ENCODE results near the gene RBAK. TPM values are rescaled to one million over a fixed set of nuclear protein-coding genes. Genes with fewer than 3 reads are reported as not detected.
A peak's percentile ranks its signal among the peaks of the same experiment; 100 is the strongest.
"Not testable (repeated sequence)": the region's sequence is repeated elsewhere in the genome, so short reads cannot be mapped to it uniquely, and the experiment has no call there.

Gene RBAK
- total RNA-seq, 1 donor from 2014 or later, result 5.9 TPM

- H3K4me3 ChIP-seq (ENCODE audit: low read depth, low read length), result no peak overlapping the region
- DNase-seq (ENCODE audit: low read depth), result no peak
- TF ChIP-seq CTCF (conservative IDR thresholded peaks at IDR 0.05; ENCODE audit: low read depth, low read length), result no peak
Observed at GRCh38 chr7:5082806-5083205, 37.1 kb downstream of the RBAK start.

- no peak for DNase-seq (ENCODE audit: low read depth)
- no peak overlapping the region for H3K4me3 ChIP-seq (ENCODE audit: low read depth, low read length)
- TF ChIP-seq CTCF (conservative IDR thresholded peaks at IDR 0.05; ENCODE audit: low read depth, low read length), result no peak
Observed at GRCh38 chr7:5083311-5083711, 37.7 kb downstream of the RBAK start.

- DNase-seq (ENCODE audit: low read depth), result no peak
- no peak overlapping the region for H3K4me3 ChIP-seq (ENCODE audit: low read depth, low read length)
- no peak for TF ChIP-seq CTCF (conservative IDR thresholded peaks at IDR 0.05; ENCODE audit: low read depth, low read length)
Observed at GRCh38 chr7:5086256-5086655, 40.6 kb downstream of the RBAK start.

- not testable (repeated sequence) for DNase-seq (ENCODE audit: low read depth); H3K4me3 ChIP-seq (ENCODE audit: low read depth, low read length)
- peak; percentile 14 for TF ChIP-seq CTCF (conservative IDR thresholded peaks at IDR 0.05; ENCODE audit: low read depth, low read length)
Observed at GRCh38 chr7:5088228-5088833, 42.7 kb downstream of the RBAK start.

- TF ChIP-seq CTCF (conservative IDR thresholded peaks at IDR 0.05; ENCODE audit: low read depth, low read length), result no peak
- no peak overlapping the region for H3K4me3 ChIP-seq (ENCODE audit: low read depth, low read length)
- no peak for DNase-seq (ENCODE audit: low read depth)
Observed at GRCh38 chr7:5088906-5089305, 43.2 kb downstream of the RBAK start.

- DNase-seq (ENCODE audit: low read depth), result no peak
- no peak overlapping the region for H3K4me3 ChIP-seq (ENCODE audit: low read depth, low read length)
- TF ChIP-seq CTCF (conservative IDR thresholded peaks at IDR 0.05; ENCODE audit: low read depth, low read length), result no peak
Observed at GRCh38 chr7:5093948-5094347, 48.3 kb downstream of the RBAK start.

- DNase-seq (ENCODE audit: low read depth), result no peak
- TF ChIP-seq CTCF (conservative IDR thresholded peaks at IDR 0.05; ENCODE audit: low read depth, low read length), result no peak
- H3K4me3 ChIP-seq (ENCODE audit: low read depth, low read length), result no peak overlapping the region
Observed at GRCh38 chr7:5094641-5095040, 49.0 kb downstream of the RBAK start.
